22Rv1 (cell line): Measurements from ENCODE around the gene ASTN1.

Experiments
- H3K27ac ChIP-seq: fragments of 450-650 bp; 2 replicates; pipeline ENCODE4 v1.5.1; 2017
- CTCF ChIP-seq: fragments of 450-650 bp; IDR thresholded peaks from 2 replicates; pipeline ENCODE4 v1.5.1; 2017; ENCODE audit warnings: mild to moderate bottlenecking
- ZFX ChIP-seq: fragments of 450-650 bp; IDR thresholded peaks from 2 replicates; pipeline ENCODE4 v1.6.1; 2017; ENCODE audit warnings: antibody characterized with exemption, borderline replicate concordance

The ASTN1 gene

GRCh38 chr1:177198243-177198642 is 33.7 kb upstream of the ASTN1 start:
- no peak overlapping the region for H3K27ac ChIP-seq
- TF ChIP-seq CTCF (no peak), ZFX (no peak)

GRCh38 chr1:177190308-177190970 is 25.9 kb upstream of the ASTN1 start:
- no peak overlapping the region for H3K27ac ChIP-seq
- TF ChIP-seq ZFX: no peak
- TF ChIP-seq CTCF: no peak

- H3K27ac ChIP-seq: no peak overlapping the region
- TF ChIP-seq CTCF (no peak), ZFX (no peak)
Measured at GRCh38 chr1:177186639-177187038, 22.1 kb upstream of the ASTN1 start.

- TF ChIP-seq ZFX (no peak), CTCF (peak; percentile 73)
- H3K27ac ChIP-seq: no peak overlapping the region
Measured at GRCh38 chr1:177185209-177185608, 20.7 kb upstream of the ASTN1 start.

- TF ChIP-seq ZFX: no peak
- no peak for TF ChIP-seq CTCF
- no peak overlapping the region for H3K27ac ChIP-seq
Measured at GRCh38 chr1:177183836-177184235, 19.3 kb upstream of the ASTN1 start.

GRCh38 chr1:177181631-177182291 is 17.2 kb upstream of the ASTN1 start:
- H3K27ac ChIP-seq: no peak overlapping the region
- TF ChIP-seq ZFX (no peak), CTCF (peak; percentile 95)

- TF ChIP-seq CTCF (no peak), ZFX (no peak)
- no peak overlapping the region for H3K27ac ChIP-seq
Measured at GRCh38 chr1:177181280-177181630, 16.7 kb upstream of the ASTN1 start.
